Endothelial cell of umbilical vein (primary cell): ENCODE data around the gene WAC.

ENCODE experiments used
- CTCF ChIP-seq, 2 donors: IDR thresholded peaks; 1 replicate in 1 of 2; 2 replicates in 1 of 2; pipeline ENCODE4 v1.5.1; 2011; ENCODE audit warnings: low read length in 2 of 2, mild to moderate bottlenecking in 2 of 2, moderate library complexity in 2 of 2, control low read depth in 1 of 2, inconsistent platforms in 1 of 2, low read depth in 1 of 2; ENCODE audit not compliant: insufficient read depth in 1 of 2; ENCODE audit errors: extremely low read depth in 1 of 2
- EZH2 ChIP-seq: IDR thresholded peaks from 2 replicates; pipeline ENCODE4 v1.6.1; 2012; ENCODE audit warnings: borderline replicate concordance, low read depth, mild to moderate bottlenecking, moderate library complexity, low read length, inconsistent platforms; ENCODE audit not compliant: severe bottlenecking
- FOS ChIP-seq: IDR thresholded peaks from 2 replicates; pipeline ENCODE4 v1.6.1; 2011; ENCODE audit warnings: mild to moderate bottlenecking, low read length, moderate library complexity, borderline replicate concordance; ENCODE audit not compliant: insufficient read depth
- JUN ChIP-seq: IDR thresholded peaks from 2 replicates; pipeline ENCODE4 v1.6.1; 2011; ENCODE audit warnings: borderline replicate concordance, low read depth; ENCODE audit not compliant: insufficient read length, insufficient read depth
- MAX ChIP-seq: IDR thresholded peaks from 2 replicates; pipeline ENCODE4 v1.6.1; 2011; ENCODE audit not compliant: insufficient read depth, insufficient read length
- MYC ChIP-seq: IDR thresholded peaks from one replicate; pipeline ENCODE4 v1.6.1; 2011; ENCODE audit warnings: mild to moderate bottlenecking, low read depth, low read length
- POLR2A ChIP-seq: IDR thresholded peaks from 2 replicates; pipeline ENCODE4 v1.6.1; 2012; ENCODE audit warnings: low read depth, mild to moderate bottlenecking, control low read depth, low read length
- POLR2AphosphoS5 ChIP-seq: IDR thresholded peaks from 2 replicates; pipeline ENCODE4 v1.6.1; 2012; ENCODE audit warnings: low read depth, mild to moderate bottlenecking, control low read depth, low read length, moderate library complexity; ENCODE audit not compliant: insufficient read depth

- TF ChIP-seq CTCF (IDR thresholded peaks at IDR 0.05; ENCODE audit: extremely low read depth in 1 of 2, insufficient read depth in 1 of 2, low read depth in 1 of 2, low read length in 2 of 2) = no peak
- TF ChIP-seq POLR2AphosphoS5 = no peak
- no peak for TF ChIP-seq EZH2
- TF ChIP-seq POLR2A = no peak
- no peak for TF ChIP-seq FOS
- no peak for TF ChIP-seq JUN
- no peak for TF ChIP-seq MAX
- TF ChIP-seq MYC = no peak
Measured at GRCh38 chr10:28601012-28601411, 68.1 kb downstream of the WAC start.
